ENCODE measurements around the gene MARCHF9.

MARCHF9 gene

DNA sequence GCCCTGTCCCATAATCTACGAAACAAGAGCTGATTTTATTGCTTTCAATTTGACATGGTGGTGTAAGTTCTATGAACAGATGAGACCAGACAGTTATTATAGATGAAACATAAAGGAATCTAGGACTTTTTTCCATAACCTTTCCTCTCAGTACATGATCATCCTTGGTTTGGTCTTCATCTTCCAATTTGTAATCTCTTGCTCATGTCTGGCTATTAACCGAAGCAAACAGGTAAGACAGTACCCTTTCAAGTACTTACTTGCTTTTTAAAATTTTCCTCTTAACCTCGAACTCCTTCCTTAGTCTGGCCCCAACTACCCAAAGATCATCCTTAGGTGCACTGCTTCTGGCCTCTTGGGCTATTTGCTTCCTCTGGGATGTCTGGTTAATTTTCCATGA, 8.9 kb upstream of the MARCHF9 start:
- TF ChIP-seq Cebpa-rat (IDR thresholded peaks at IDR 0.05), result no peak
- Histone ChIP-seq H3K9ac (peak overlapping the region in 6 of 11 experiments; percentile 84 to 93 (median 87); a peak in 9 of 22 replicates), H3K4me1 (peaks cover 45 to 68% (median 50%) of the 10 kb centered on the region in 10 experiments), H3K36me3 (peaks cover 46 to 57% (median 54%) of the 10 kb centered on the region in 11 experiments), H3K4me3 (peak overlapping the region in 9 of 10 experiments; percentile 74 to 91 (median 82); a peak in 16 of 20 replicates), H3K9me3 (replicated peaks in 1 of 11) (no peaks in the 10 kb centered on the region), H4K20me1 (peaks cover 0 to 55% (median 9%) of the 10 kb centered on the region in 11 experiments; a peak in 11 of 22 replicates), H3K4me2 (peak overlapping the region; percentile 79 to 96 (median 91)), H3K27ac (peak overlapping the region in 2 of 11 experiments; percentile 84 to 89; a peak in 1 of 22 replicates), H3K27me3 (no peaks in the 10 kb centered on the region)

GRCh38 chr12:57749061-57749460, 5.8 kb upstream of the MARCHF9 start:
- Histone ChIP-seq H3K9me3 (replicated peaks in 1 of 11) (no peaks in the 10 kb centered on the region), H3K27ac (no peak overlapping the region), H3K9ac (0 out of 22 replicates have a peak overlapping the region, but pooled peaks of 1 of the 11 experiments have one; percentile 3), H4K20me1 (peaks cover 0 to 58% (median 9%) of the 10 kb centered on the region in 11 experiments; a peak in 11 of 22 replicates), H3K4me2 (no peak overlapping the region), H3K27me3 (peaks cover 5 to 14% (median 13%) of the 10 kb centered on the region in 11 experiments; a peak in 21 of 22 replicates), H3K4me1 (peaks cover 38 to 60% (median 45%) of the 10 kb centered on the region in 10 experiments), H3K4me3 (no peak overlapping the region), H3K36me3 (peaks cover 46 to 59% (median 55%) of the 10 kb centered on the region in 11 experiments)
- no peak for TF ChIP-seq Cebpa-rat (IDR thresholded peaks at IDR 0.05)

GRCh38 chr12:57750561-57751431, 4.1 kb upstream of the MARCHF9 start:
- Histone ChIP-seq H4K20me1 (peaks cover 0 to 56% (median 9%) of the 10 kb centered on the region in 11 experiments; a peak in 13 of 22 replicates), H3K9ac (peak overlapping the region; percentile 88 to 98 (median 94)), H3K27me3 (peaks cover 16 to 31% (median 30%) of the 10 kb centered on the region in 11 experiments), H3K4me1 (peaks cover 37 to 60% (median 45%) of the 10 kb centered on the region in 10 experiments), H3K4me2 (peak overlapping the region; percentile 87 to 99 (median 97)), H3K36me3 (peaks cover 46 to 57% (median 54%) of the 10 kb centered on the region in 11 experiments), H3K4me3 (peak overlapping the region; percentile 75 to 96 (median 82)), H3K27ac (peak overlapping the region; percentile 86 to 98 (median 94); a peak in 21 of 22 replicates), H3K9me3 (replicated peaks in 1 of 11) (no peaks in the 10 kb centered on the region)
- no peak for TF ChIP-seq Cebpa-rat (IDR thresholded peaks at IDR 0.05)

GRCh38 chr12:57751432-57751787, 3.5 kb upstream of the MARCHF9 start:
- Histone ChIP-seq H3K27me3 (peaks cover 17 to 37% (median 36%) of the 10 kb centered on the region in 11 experiments), H3K9ac (peak overlapping the region; percentile 88 to 98 (median 94)), H3K4me3 (peak overlapping the region; percentile 75 to 96 (median 82)), H4K20me1 (peaks cover 0 to 56% (median 12%) of the 10 kb centered on the region in 11 experiments; a peak in 13 of 22 replicates), H3K36me3 (peaks cover 46 to 51% (median 48%) of the 10 kb centered on the region in 11 experiments), H3K4me2 (peak overlapping the region; percentile 87 to 99 (median 97)), H3K9me3 (replicated peaks in 1 of 11) (no peaks in the 10 kb centered on the region), H3K4me1 (peaks cover 37 to 60% (median 45%) of the 10 kb centered on the region in 10 experiments), H3K27ac (peak overlapping the region; percentile 86 to 98 (median 94))
- no peak for TF ChIP-seq Cebpa-rat (IDR thresholded peaks at IDR 0.05)

DNA sequence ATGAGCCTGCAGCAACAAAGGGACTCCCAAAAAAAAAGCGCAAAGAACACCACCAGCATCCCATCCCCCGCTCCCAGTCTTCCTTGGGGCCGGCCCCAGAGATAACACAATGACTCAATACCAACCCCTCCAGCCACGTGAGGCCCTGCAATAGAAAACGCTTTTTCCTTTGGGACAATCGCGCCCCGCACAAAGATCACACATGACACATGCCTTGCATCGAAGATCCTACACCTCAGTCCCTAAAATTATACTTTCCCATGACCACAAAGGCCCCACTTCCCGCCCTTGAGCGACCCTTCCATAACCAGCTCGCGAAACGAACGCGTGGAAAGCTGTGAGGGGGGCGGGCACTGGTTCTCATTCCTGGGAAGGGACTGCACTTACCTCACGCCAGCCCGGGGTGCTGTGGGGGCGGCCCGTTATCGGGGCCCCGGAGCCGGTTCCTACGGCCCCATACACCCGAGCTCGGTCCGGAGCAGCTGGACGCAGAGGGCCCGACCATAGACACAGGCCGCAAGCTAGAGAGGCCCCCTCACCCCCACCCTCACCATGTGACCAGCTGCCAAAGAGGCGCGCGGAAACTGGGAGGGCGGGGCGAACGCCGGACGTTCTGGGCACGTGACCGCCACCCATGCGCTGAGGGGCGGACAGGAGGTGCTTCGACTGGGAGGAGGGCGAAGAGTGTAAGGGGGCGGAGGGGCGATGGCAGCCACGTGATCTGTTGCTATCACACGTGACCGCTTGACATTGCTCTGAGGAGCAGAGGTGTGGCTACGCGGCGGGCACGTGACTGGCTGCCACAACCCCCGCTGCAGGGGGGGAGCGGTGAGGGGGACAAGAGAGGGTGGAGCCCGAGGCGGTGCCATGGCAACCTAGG, 2.9 kb upstream of the MARCHF9 start, which contains the start of gene CDK4:
TSS of gene CDK4 (minus strand) at position 523 of the 880 bp plus-strand sequence. CDS start 593 bp downstream, outside the sequence.
- Histone ChIP-seq H3K4me3 (peak within 1 kb of the TSS; percentile 75 to 96 (median 82)), H3K27ac (peak within 1 kb of the TSS; percentile 86 to 98 (median 94)), H3K4me1 (peaks cover 43 to 63% (median 51%) of the 10 kb centered on the region in 10 experiments), H3K4me2 (peak within 1 kb of the TSS; percentile 87 to 99 (median 97)), H3K9me3 (replicated peaks in 1 of 11) (no peaks in the 10 kb centered on the region), H3K9ac (peak within 1 kb of the TSS; percentile 88 to 98 (median 94)), H4K20me1 (peaks cover 0 to 57% (median 12%) of the 10 kb centered on the region in 11 experiments; a peak in 13 of 22 replicates), H3K27me3 (peaks cover 20 to 43% (median 42%) of the 10 kb centered on the region in 11 experiments), H3K36me3 (peaks cover 40 to 44% (median 42%) of the 10 kb centered on the region in 11 experiments)
- TF ChIP-seq Cebpa-rat (IDR thresholded peaks at IDR 0.05), result no peak

DNA sequence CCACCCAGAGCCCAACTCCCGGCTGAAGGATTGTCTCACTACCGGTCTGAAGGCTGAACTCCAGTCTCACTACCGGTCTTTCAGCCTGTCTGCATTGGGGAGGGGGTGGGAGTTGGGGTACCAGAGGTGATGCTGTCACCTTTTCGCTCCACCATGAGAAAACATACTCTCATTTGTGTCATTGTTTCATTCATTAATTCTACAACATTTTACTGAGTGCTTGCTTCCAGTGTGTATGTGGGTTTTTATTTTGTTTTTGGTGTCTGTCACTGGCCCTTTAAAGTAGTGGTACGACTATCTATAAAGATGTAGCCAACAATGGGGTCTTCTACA, 2.3 kb upstream of the MARCHF9 start:
- peaks cover 26 to 50% (median 48%) of the 10 kb centered on the region in 11 experiments for H3K27me3 ChIP-seq
- H4K20me1 ChIP-seq, result peaks cover 0 to 51% (median 12%) of the 10 kb centered on the region in 11 experiments; a peak in 13 of 22 replicates
- no peaks in the 10 kb centered on the region for H3K9me3 ChIP-seq (replicated peaks in 1 of 11)
- peak overlapping the region in 7 of 11 experiments; percentile 5 to 55 (median 43); a peak in 8 of 22 replicates for H3K9ac ChIP-seq
- peak overlapping the region in 7 of 11 experiments; percentile 22 to 96 (median 43); a peak in 9 of 22 replicates for H3K27ac ChIP-seq
- peaks cover 43 to 65% (median 51%) of the 10 kb centered on the region in 10 experiments for H3K4me1 ChIP-seq
- H3K4me2 ChIP-seq, result peak overlapping the region; percentile 68 to 99 (median 76)
- peaks cover 35 to 38% (median 36%) of the 10 kb centered on the region in 11 experiments for H3K36me3 ChIP-seq
- H3K4me3 ChIP-seq, result peak overlapping the region; percentile 35 to 88 (median 68); a peak in 17 of 20 replicates
- TF ChIP-seq Cebpa-rat (IDR thresholded peaks at IDR 0.05), result no peak

GRCh38 chr12:57753756-57754337, 1.1 kb upstream of the MARCHF9 start:
- H4K20me1 ChIP-seq, result peaks cover 0 to 43% (median 12%) of the 10 kb centered on the region in 11 experiments; a peak in 15 of 22 replicates
- peak overlapping the region in 3 of 10 experiments; percentile 61 to 78 (median 69); a peak in 6 of 20 replicates for H3K4me3 ChIP-seq
- peaks cover 38 to 62% (median 60%) of the 10 kb centered on the region in 11 experiments for H3K27me3 ChIP-seq
- no peak overlapping the region for H3K27ac ChIP-seq
- no peak for TF ChIP-seq Cebpa-rat (IDR thresholded peaks at IDR 0.05)
- peak overlapping the region; percentile 66 to 99 (median 83); a peak in 20 of 22 replicates for H3K4me2 ChIP-seq
- no peaks in the 10 kb centered on the region for H3K9me3 ChIP-seq (replicated peaks in 1 of 11)
- H3K9ac ChIP-seq, result no peak overlapping the region
- peaks cover 43 to 65% (median 51%) of the 10 kb centered on the region in 10 experiments for H3K4me1 ChIP-seq
- H3K36me3 ChIP-seq, result peaks cover 23 to 36% (median 24%) of the 10 kb centered on the region in 11 experiments
